ENCODE data around the gene NID2.

The NID2 gene

DNA sequence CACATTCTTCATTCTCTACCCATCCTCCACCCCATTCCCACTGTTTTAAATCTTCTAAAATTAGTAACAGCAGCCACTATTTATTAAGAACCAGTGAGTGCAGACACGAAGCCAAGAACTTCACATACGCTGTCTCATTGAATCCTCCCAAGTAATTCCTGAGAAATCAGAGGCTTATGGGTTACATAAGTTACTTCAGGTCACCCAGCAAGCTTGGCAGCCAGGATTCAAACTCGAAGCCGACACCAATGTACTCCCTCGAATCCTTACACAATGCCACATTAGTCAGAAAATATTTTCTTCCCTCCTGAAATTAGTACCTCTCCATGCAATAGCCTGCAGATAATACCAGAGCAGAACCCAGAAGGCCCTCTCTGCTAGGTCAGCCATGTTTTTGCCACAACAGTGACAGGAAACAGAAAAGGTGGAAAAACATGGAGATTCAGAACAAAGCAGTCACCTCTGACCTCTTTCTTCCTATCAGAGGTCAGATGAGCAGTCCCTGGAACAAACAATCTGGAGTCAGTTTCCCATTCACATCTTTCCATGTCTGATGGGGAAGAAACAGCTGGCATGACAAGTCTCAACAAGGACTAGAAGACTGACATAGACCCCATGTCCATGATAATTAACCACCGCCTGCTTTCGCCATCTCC, 16.4 kb downstream of the NID2 start:
- no peak for DNase-seq

DNA sequence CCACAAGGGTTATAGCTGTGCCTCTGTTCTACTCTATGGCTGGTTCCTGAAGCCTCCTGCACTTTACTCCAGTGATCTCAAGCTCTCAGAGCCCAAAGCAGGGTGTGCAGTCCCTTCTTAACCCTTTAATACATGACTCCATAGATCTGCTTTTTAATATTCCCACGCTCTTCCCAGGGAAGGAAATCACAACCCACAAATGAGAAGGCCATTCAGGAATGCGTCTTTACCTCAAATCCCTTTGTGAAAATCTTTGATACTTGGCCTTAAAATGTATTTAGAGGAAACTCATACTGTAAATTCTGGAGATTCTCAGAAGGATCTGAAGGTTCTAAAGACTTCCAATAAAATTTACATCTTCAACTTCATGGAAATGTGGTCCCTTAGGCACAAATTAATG, 17.0 kb downstream of the NID2 start:
- DNase-seq = no peak

DNA sequence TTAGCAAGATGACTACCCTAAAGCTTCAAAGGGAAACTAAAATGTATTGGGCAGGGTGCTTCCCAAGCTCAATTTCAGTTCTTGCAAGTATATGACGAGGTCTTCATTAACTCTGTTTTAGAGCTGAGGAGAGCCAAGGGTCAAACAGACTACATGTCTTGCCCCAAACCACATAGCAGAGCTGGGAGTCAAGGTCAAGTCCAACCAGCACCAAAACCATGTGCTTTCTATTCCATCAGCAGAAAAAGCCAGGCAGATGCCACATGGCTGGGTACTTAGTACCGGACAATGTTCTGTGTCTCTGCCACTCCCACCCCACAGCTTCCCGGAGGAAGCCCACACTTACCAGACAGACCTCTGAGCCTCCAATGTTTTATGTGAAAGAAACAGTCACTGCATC, 17.6 kb downstream of the NID2 start:
- DNase-seq = no peak

DNA sequence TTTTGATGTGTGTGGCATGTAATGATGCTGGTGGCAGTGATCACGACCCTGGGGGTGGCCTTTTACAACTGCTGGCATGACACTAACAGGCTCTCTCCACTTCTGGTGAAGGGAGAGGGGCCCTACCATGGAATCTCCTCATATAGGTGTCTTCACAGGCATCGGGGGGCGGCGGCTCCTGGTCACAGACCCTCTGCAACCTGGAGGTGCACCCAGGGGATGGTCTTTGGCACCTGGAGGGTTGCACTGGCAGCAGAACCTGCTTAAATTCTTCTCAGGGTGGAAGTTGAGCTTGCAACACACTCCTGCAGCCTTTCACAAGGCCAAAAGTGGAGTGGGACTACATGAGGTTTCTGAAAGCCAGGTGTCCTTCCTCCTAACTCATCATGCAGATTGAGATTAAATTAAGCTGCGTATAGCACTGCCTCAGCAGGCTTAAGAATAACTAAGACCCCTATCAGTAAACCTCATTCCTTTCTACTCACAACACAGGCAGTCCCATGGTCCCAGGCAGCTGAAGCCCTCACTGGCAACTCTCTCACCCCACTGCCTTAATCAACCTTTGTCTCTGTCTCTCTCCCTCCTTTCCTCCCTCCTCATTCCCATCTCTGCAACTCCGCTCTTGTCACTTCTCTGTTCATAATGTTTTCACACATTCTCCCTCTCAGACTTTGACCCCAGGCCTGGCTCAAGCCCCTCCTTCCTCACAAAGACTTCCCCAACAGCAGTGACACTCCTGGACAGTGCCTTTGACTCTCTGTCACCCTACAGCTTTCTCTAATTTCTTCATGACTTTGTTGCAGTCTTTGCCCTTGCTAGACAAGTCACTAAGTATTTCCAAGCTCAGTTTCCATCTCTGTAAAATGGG, 18.9 kb downstream of the NID2 start:
- no peak for DNase-seq

DNA sequence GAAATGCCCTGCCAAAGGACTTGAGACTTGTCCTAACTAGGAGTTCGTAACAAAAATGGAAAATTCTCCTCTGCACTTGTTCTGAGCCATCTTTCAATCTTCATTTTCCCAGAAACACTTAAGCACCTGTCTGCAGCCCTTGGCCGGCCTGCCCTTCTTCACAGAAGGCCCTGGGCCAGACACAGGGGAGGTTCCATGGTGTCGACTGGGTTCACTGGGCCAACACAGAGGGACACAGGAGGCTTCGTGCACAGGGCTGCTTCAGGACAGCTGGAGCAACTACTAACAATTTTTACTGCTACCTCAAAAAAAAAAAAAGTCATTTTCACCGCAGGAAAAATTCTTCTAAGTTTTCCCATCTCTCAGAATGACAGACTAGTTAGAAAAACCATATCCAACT, 19.6 kb downstream of the NID2 start:
- no peak for DNase-seq

DNA sequence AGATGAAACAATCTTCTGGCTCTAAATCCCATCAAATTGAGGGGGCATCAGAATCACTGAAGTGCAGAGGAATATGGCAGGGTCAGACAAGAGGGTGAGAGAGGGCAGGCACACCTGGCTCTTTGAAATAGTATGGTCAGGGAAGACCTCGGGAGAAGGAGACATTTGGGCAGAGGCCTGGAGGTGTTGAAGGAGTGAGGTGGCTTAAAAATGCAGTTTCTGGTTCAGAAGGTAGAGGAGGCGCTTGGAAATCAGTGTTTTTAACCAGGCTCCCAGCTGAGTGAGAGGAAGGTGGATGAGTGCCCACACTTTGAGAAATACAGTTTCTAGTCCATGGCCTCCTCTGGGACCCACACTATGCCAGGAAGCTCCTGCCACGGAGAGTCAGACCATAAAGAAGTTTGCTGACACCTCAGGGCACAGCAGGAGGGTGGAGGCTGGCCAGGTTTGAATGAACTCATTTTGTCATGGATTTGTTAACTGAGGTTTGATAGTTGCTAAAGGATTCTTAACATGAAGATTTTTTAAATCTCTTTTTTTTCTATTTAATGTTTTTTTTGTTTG, 20.1 kb downstream of the NID2 start:
- DNase-seq = no peak

DNA sequence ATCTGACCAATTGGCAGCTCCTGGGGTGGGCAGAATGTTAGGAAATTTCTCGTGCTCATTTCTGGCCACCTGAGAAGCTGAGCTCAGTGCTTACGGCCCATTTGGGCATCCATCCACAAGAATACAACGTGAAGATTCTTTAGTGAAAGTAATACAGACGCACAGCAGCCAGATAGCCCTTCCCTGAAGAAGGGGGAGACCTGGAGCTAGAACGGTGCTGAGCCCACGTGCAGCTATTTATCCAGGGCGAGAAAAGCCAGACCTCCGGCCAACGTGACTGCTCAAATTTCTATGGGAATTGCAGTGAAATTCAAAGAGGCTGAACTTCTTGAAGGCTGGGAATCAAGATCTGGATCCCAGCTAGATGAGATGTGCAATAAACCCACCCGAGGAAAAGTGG, 20.7 kb downstream of the NID2 start:
- DNase-seq = no peak

DNA sequence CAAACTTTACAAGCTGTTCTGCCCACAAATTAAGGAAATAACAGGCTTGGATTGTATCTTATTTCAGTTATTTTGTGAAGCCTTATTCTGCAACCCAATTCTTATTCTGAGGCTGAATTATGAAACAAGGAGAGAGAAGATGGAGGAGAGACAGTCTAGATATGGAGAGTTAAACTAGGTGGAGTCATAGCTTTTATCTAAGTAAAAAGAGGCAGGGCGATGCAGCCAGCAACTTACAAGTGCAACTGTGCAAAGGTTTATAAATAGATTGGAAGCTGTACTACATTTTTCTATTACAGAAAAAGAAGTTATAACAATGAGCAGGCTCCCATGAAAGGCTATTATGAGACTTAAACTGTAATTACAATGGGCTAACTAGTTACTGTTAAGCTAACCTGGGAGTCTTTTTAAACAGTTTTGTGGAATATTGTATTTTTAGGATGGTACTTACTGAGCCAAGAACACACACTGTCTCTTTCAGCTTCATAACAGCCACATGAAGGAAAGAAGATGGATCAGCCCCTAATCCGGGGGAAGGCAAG, 22.4 kb downstream of the NID2 start:
- no peak for DNase-seq

DNA sequence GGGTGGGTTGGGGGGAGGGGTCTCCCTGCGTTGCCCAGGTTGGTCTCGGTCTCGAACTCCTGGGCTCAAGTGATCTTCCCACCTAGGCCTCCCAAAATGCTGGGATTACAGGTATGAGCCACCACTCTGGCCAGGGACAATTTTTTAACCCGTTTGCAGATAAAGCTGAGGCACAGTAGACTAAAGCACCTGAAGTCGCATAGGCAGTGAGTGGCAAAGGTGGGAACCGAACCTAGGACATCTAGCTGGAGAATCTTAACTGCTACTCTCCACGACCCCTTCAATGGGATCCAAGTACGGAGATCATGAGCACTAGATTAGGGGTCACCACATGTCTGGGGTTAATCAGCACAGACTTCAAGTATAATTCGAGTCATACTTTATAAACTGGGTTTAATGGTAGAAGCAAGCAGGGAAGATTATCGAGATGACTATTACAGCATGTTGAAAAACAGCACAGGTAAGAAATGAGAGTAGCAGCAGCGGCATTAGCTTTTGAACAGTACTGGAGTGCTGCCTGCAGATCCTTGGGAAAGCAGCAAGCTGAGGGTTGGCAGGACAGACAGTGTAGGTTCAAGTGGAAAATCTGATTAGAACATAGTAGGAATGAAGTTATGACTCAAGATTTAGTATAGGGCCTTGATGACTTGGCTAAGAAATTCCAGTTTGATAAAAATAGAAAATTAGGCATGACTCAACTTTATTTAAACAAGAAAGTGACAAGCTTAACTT, 23.9 kb downstream of the NID2 start:
- DNase-seq = no peak

DNA sequence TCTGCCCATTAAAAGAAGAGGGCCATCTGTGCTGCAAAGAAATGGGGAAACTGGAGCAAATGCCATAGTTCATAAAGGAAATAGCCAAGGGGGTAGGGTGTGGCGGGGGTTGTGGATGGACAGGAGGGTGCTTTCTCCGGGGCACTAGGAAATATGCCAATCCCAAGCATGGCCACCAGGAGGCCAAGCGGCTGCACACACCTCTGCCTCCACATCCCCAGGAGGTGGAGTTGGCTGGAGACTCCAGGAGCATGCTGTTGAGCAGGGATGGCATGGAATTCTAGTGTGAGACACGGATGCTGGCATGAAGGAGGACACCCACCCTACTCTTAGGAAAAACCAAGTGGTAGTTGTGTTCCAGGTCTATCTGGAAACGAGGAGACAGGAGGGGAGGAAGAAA, 25.2 kb downstream of the NID2 start:
- DNase-seq = no peak

DNA sequence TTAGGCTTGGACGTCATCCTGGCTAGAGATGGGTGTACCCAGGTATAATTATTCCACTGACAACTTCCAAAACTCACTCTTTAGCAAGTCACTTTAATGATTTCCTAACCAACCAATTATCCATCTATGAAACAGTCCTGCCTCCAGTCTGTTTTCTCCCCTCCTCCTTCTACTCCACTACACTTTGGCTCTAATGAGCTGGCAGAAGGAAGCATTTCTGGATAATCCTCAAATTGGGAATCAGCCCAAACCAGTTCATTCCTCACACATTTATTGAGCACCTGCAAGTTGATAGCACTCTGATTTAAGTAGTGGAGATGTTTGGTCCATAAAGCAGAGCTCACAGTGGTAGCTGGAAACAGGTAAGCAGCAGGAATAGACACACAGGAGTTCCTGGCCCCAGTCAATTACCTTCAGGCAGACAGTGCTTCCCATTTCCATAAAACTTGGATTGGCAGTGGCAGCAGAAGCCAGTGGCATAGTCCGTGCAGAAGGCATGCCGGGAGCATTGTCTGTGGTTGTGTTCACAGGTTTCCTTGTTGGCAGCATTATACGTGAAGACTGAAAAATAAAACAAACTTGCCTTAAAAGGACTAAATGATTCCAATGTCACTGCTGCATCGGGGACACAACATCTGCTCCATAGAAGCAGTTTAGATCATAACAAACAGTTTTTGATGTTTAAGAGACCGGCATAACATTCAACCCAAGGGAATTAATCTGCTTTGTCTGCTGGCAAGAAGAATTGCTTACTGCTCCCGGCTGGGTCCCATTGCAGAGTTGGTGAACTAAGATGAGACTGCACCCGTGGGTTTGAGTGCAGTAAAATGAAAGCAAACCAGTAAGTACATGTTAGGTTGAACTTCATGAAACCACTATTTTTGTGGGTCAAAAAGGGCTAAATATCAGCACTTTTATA, 26.2 kb downstream of the NID2 start:
- no peak for DNase-seq

DNA sequence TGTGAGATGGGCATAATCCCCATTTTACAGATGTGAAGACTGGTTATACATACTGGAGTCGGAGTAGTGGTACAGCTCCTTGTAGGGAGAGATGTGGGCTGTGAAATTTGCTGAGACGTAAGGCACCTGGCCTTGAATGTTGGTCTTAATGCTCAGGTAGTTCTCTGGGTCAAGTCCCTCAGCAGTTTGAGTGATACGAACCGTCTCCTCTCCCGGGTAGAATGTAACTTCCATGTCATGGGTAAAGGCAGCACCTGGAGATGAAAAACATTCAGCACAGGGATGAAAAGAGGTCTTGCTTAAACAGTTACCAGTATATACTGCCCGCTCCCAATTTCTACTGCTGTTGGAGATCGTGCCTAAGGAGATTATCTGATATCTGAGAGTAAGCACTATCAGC, 28.3 kb downstream of the NID2 start:
- DNase-seq = no peak

DNA sequence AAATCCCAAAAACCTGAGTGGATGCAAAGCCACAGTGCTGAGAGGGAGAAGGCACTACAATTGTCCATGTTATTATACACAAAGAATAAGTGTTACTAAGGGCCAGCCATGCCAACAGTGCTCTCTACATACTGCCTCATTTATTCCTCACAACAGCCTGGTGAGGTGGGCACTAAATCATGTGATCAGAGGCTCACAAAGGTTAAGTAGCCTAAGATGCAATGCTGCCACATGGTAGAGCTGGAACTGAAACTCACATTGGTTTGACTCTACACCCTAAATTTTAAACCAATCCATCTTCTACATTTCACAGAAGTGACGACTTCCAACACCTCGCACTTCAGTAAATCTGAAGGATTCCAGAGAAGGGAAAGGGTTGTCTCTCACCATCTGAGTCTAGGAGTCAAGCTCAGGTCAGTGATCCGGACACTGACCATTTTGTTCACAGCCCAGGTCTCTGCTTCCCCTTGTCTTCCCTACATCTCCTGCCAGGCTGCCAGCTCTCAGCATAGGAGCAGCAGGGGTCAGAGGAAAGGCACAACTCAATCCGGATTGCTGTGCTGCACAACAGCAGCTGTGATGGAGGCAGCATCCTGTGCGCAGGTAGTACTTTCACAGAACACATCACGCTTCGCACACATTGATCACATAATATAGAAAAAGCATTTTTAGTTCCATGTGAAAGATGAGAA, 29.6 kb downstream of the NID2 start:
- no peak for DNase-seq

DNA sequence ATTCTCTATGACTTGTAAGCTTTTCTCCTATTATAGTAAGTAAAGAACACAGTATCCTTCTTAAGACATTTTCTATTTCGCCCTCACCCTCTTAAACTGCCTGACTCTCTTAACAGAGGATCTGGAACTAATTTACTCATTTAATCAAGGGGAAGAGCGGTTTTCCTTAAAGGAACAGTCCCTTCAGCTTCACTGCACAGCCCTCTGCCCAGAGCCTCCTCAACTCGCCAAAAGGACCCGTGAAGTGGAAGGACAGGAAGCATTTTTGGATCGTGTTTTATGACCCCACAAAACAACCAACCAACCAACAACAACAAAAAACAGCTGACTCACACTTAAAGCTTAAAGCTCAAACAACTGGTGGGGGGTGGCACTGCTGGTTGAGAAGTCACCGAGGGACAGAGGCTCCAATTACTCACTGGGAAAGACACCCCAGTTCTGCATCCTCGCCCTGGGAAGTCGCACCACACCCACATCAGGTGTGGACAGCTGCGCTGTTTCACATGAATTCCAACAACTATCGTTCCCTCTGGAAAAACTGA, 35.7 kb downstream of the NID2 start:
- no peak for DNase-seq

DNA sequence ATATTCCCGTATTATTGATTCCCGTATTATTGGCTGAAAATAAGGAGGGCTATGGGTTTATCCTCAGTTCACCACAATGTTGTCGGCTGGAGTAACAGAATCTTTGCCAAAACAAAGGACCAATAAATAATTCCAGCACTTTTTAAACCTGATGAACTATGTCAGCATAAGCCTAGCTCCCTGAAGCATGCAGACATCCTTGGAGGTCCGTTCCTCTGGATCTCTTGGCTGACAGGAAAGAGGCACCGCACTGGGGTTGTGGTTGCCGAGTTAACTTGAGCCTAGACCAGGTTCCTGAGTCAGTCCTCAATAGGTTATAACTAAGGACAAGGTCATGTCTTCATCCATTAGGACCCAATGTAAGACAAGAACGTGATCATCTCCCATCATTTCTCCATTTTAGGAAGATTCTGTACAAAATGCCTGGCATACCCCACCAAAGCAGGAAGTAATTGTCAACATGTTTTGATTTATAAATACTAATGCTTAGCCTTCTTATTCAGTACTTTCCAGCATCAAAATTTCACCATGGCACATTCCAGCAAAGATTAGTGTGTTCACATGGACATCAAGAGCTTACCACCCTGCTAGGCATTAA, 36.6 kb downstream of the NID2 start:
- DNase-seq = no peak

DNA sequence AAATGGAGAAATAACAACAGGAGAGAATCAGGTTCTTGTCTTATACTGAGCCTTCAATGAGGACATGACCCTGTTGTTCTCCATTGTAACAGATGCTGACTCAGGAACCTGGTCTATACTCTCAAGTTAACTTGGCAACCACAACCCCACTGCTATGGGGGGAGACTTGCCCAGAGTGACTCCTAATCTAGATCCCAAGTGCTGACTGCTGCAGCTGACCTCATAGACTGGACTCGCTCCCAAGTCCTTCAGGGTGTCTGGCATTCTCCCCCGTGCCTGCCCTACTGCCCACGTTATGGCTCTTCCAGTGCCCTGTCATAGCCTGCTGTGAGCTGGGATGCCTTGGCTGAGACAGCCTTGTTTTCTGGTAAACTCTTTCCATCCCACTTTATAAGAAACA, 37.1 kb downstream of the NID2 start:
- DNase-seq = no peak

DNA sequence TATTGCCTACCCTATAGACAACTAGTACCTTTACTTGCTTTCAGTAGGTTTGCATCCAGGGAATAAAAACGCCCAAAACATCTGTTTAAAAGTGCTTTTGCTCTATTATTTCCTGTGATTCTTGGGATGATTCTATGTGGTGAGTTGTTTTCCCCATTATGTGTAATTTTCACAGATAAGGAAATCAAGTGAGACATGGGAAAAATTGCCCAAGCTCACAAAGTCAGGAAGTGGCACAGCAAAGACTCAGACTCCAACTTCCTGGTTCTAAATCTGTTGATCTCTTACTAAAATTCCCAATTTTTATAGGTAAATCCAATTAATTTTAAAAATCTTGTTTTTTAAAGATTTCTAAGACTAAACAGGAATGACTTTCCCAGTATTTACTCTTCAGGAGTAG, 39.0 kb downstream of the NID2 start:
- no peak for DNase-seq

DNA sequence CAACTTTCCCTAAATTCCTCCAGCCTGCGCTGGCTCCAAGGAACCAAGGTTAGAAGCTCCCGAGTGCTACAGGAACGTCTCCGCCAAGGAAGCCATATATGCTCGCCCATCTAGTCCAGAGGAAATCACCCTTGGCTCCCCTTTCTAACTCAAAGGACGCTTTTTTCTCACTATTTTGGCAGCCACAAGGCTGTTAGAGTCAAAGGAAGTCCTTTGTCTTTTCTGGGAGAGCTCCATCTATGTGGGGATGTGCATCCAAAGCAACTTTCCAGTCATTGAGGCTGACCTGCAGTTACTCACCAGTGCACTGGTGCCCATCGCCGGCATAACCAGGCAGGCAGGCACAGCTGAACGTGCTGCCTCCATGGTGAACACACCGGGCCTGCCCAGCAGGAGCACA, 42.0 kb downstream of the NID2 start:
- no peak for DNase-seq

DNA sequence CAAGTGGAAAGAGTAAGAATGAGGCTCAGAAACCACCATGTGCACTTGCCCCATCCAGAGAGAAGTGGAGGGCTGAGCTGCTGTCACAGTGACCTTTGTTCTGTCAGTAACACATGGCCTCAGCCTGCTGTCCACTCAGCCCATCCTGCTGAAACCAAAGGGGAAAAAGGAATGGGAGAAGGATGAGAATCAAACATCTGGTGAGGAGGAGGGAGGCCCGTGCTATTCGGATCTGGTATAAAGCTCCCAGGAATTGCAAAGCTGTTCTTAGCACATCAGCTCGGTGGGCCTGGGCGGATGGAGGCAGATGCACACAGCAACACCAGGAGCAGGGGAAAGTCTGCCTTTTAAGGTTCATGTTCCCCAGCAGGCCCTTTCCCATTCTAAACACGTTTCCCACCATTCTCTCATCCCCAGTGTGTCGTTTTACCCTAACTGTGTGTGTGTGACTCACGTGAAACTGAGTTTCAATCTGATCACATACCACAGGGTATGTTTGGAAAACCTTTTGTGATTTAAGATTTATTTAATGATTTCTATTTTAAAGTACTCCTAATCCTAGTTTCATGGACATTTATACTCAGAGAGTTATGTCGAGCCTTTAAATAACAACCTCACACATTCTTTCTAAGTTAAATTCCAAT, 42.7 kb downstream of the NID2 start:
- DNase-seq = no peak

DNA sequence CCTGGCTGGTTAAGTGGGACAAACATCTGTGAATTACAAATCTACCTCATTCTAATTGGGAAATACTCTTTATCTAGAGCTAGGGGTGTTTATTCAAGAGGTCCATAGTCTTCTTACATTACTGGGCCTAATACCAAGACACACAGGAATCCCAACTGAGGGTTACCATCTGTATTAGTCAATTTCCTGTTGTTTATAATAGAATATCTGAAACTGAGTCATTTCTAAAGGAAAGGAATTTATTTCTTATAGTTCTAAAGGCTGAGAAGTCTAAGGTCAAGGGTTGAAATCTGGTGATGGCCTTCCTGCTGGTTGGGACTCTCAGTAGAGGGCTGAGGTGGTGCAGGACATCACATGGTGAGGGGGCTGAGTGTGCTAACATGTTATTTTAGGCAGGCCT, 43.5 kb downstream of the NID2 start:
- DNase-seq = no peak
